GM23338 (cell line): ENCODE results near the gene ADCY4. TPM values are rescaled to one million over a fixed set of nuclear protein-coding genes. Genes with fewer than 3 reads are reported as not detected.
A peak's percentile ranks its signal among the peaks of the same experiment; 100 is the strongest.

ENCODE experiments used
- ATAC-seq: fragments of 200-7000 bp; cut with Tn5 transposase; 3 replicates; pipeline ENCODE4 v1.9.1; 2020
- DNase-seq: peaks from one replicate; pipeline ENCODE4 v3.0.0-alpha.2; 2015; ENCODE audit warnings: low spot score
- H2AFZ ChIP-seq: fragments of 200-600 bp; sonication (generic); 2 replicates; pipeline ENCODE4 v1.8.0; 2016; ENCODE audit warnings: antibody characterized with exemption, mild to moderate bottlenecking, moderate library complexity
- H3F3A ChIP-seq: fragments of 200-600 bp; sonication (generic); replicated peaks from 2 replicates; pipeline ENCODE4 v1.8.0; 2017; ENCODE audit warnings: antibody characterized with exemption, mixed run types, low read depth
- H3K27ac ChIP-seq: fragments of 200-600 bp; sonication (generic); 2 replicates; pipeline ENCODE4 v1.6.1; 2016; ENCODE audit warnings: low read depth
- H3K27me3 ChIP-seq: fragments of 200-600 bp; sonication (generic); 2 replicates; pipeline ENCODE4 v1.8.0; 2016; ENCODE audit warnings: mild to moderate bottlenecking, mixed run types, moderate library complexity; ENCODE audit not compliant: insufficient read depth
- H3K36me3 ChIP-seq: fragments of 200-600 bp; sonication (generic); 2 replicates; pipeline ENCODE4 v1.8.0; 2016; ENCODE audit warnings: mild to moderate bottlenecking; ENCODE audit not compliant: insufficient read depth
- H3K4me1 ChIP-seq: fragments of 200-600 bp; sonication (generic); 2 replicates; pipeline ENCODE4 v1.8.0; 2016; ENCODE audit warnings: mild to moderate bottlenecking, moderate library complexity; ENCODE audit not compliant: insufficient read depth
- H3K4me2 ChIP-seq: fragments of 200-600 bp; sonication (generic); 2 replicates; pipeline ENCODE4 v1.7.1; 2017; ENCODE audit warnings: mixed run types
- H3K4me3 ChIP-seq: fragments of 200-600 bp; sonication (generic); 2 replicates; pipeline ENCODE4 v1.6.1; 2016; ENCODE audit warnings: mixed run types
- H3K79me2 ChIP-seq: fragments of 200-600 bp; sonication (generic); replicated peaks from 2 replicates; pipeline ENCODE4 v1.8.0; 2017; ENCODE audit warnings: mild to moderate bottlenecking; ENCODE audit not compliant: insufficient read depth
- H3K9me2 ChIP-seq: fragments of 200-600 bp; sonication (generic); 2 replicates; pipeline ENCODE4 v1.8.0; 2017; ENCODE audit not compliant: insufficient read depth
- H4K20me1 ChIP-seq: fragments of 200-600 bp; sonication (generic); replicated peaks from 2 replicates; pipeline ENCODE4 v1.8.0; 2017; ENCODE audit warnings: mild to moderate bottlenecking; ENCODE audit not compliant: insufficient read depth
- H3K27ac Mint-ChIP-seq: 2 replicates; pipeline ENCODE4 v1.8.0; 2020; ENCODE audit warnings: inconsistent platforms, mild to moderate bottlenecking, moderate library complexity, mixed read lengths
- H3K27me3 Mint-ChIP-seq: 3 replicates; pipeline ENCODE4 v1.8.0; 2022; ENCODE audit warnings: low read depth, mild to moderate bottlenecking, moderate library complexity, mixed read lengths, inconsistent platforms; ENCODE audit not compliant: insufficient read depth, poor library complexity
- H3K36me3 Mint-ChIP-seq: 3 replicates; pipeline ENCODE4 v1.8.0; 2021; ENCODE audit warnings: low read depth, mild to moderate bottlenecking, inconsistent platforms, moderate library complexity, mixed read lengths
- H3K4me1 Mint-ChIP-seq: 3 replicates; pipeline ENCODE4 v1.8.0; 2020; ENCODE audit warnings: mild to moderate bottlenecking, inconsistent platforms, mixed read lengths
- H3K4me3 Mint-ChIP-seq: 3 replicates; pipeline ENCODE4 v1.8.0; 2021; ENCODE audit warnings: moderate library complexity, mild to moderate bottlenecking, inconsistent platforms, mixed read lengths
- H3K9me3 Mint-ChIP-seq: 3 replicates; pipeline ENCODE4 v1.8.0; 2020; ENCODE audit warnings: moderate library complexity, mild to moderate bottlenecking, inconsistent platforms, mixed read lengths
- CREB1 ChIP-seq: fragments of 250-450 bp; sonication (Bioruptor Pico); IDR thresholded peaks from 2 replicates; pipeline ENCODE4 v1.5.0; 2020; ENCODE audit warnings: low read depth, mild to moderate bottlenecking, moderate library complexity
- CTCF ChIP-seq, 2 experiments: fragments of 200-600 bp in 1 of 2; sonication (generic) in 1 of 2; conservative IDR thresholded peaks; 2 replicates each; pipeline versions ENCODE4 v1.5.1 to v1.6.1; 2016 to 2017; ENCODE audit warnings: antibody characterized with exemption in 2 of 2, low read depth in 2 of 2, mild to moderate bottlenecking in 2 of 2, moderate library complexity in 1 of 2
- ETS1 ChIP-seq: IDR thresholded peaks from 2 replicates; pipeline ENCODE4 v1.6.1; 2016; ENCODE audit warnings: antibody characterized with exemption
- EZH2 ChIP-seq: fragments of 200-600 bp; sonication (generic); IDR thresholded peaks from one replicate; pipeline ENCODE4 v1.8.0; 2017; ENCODE audit warnings: antibody characterized with exemption, mild to moderate bottlenecking, low read depth; ENCODE audit not compliant: unreplicated experiment
- EZH2phosphoT487 ChIP-seq: fragments of 200-600 bp; sonication (generic); IDR thresholded peaks from one replicate; pipeline ENCODE4 v1.8.1; 2018; ENCODE audit warnings: antibody characterized with exemption; ENCODE audit not compliant: unreplicated experiment
- NANOG ChIP-seq: IDR thresholded peaks from 2 replicates; pipeline ENCODE4 v1.6.1; 2016; ENCODE audit warnings: antibody characterized with exemption, borderline replicate concordance
- POLR2AphosphoS5 ChIP-seq: IDR thresholded peaks from 2 replicates; pipeline ENCODE4 v1.6.1; 2016; ENCODE audit warnings: antibody characterized with exemption, low read depth
- STAT1 ChIP-seq: IDR thresholded peaks from one replicate; pipeline ENCODE4 v1.6.1; 2016; ENCODE audit warnings: antibody characterized with exemption; ENCODE audit not compliant: unreplicated experiment
- ZNF114 ChIP-seq: fragments of 250-450 bp; sonication (Bioruptor Pico); IDR thresholded peaks from 2 replicates; pipeline ENCODE4 v1.5.0; 2020; ENCODE audit warnings: mild to moderate bottlenecking, moderate library complexity
- polyA plus RNA-seq: library from polyadenylated mRNA; unstranded; fragments of >200 nt; fragmentation: Nextera tagmentation; extraction: Ambion mirVana; gene quantifications from 2 replicates; pipeline ENCODE4 v1.2.1, GENCODE V29; 2016
- total RNA-seq: library from RNA; depleted of rRNA; stranded (reverse); fragments of >200 nt; shearing (Covaris generic); gene quantifications from 2 replicates; pipeline ENCODE4 v1.2.3, GENCODE V29; 2014
- TF ChIP-seq, protein P1 (sequence below): IDR thresholded peaks from one replicate; pipeline ENCODE4 v1.6.1; 2018; ENCODE audit warnings: antibody characterized with exemption; ENCODE audit not compliant: unreplicated experiment

ADCY4 gene
- total and polyA plus RNA-seq, 2 experiments from 2014 or later, result 0.10 to 0.40 TPM

- Mint-ChIP-seq H3K27me3 (peaks cover 94% of the 10 kb centered on the region), H3K4me1 (peaks cover 23% of the 10 kb centered on the region), H3K27ac (no peak overlapping the region), H3K9me3 (no peaks in the 10 kb centered on the region), H3K36me3 (no peaks in the 10 kb centered on the region), H3K4me3 (peak overlapping the region; percentile 83)
- H3K79me2 ChIP-seq, result no peaks in the 10 kb centered on the region
- 0 out of 2 replicates have a peak, but pooled peaks cover 8% of the 10 kb centered on the region for H3F3A ChIP-seq
- H3K27ac ChIP-seq, result no peak overlapping the region
- H3K4me1 ChIP-seq, result peaks cover 26% of the 10 kb centered on the region; the same call in 1 of the 2 replicates
- H2AFZ ChIP-seq, result peak overlapping the region; percentile 100
- H3K4me3 ChIP-seq, result peak overlapping the region; percentile 80
- peaks cover 100% of the 10 kb centered on the region for H3K27me3 ChIP-seq
- peak; percentile 30 for DNase-seq
- peaks cover 4% of the 10 kb centered on the region for H4K20me1 ChIP-seq
- ATAC-seq, result no peak
- no peaks in the 10 kb centered on the region for H3K9me2 ChIP-seq
- TF ChIP-seq EZH2 (no peak), EZH2phosphoT487 (no peak), CREB1 (CRISPR knock-in tag) (no peak), STAT1 (no peak), NANOG (no peak)
- peak overlapping the region; percentile 92 for H3K4me2 ChIP-seq
- no peaks in the 10 kb centered on the region for H3K36me3 ChIP-seq
Observed at GRCh38 chr14:24335461-24336171, 745 bp upstream of the ADCY4 start.

- peak overlapping the region; percentile 100 for H2AFZ ChIP-seq
- H3K79me2 ChIP-seq, result no peaks in the 10 kb centered on the region
- ATAC-seq, result peak; percentile 75
Observed at GRCh38 chr14:24332268-24332993, 2.4 kb downstream of the ADCY4 start.

More at GRCh38 chr14:24332268-24332993, 2.4 kb downstream of the ADCY4 start:
- no peaks in the 10 kb centered on the region; the same call in 2 of the 3 replicates for H3K36me3 Mint-ChIP-seq
- Histone ChIP-seq H3F3A (0 out of 2 replicates have a peak, but pooled peaks cover 8% of the 10 kb centered on the region), H3K4me2 (peak overlapping the region; percentile 92), H3K9me2 (no peaks in the 10 kb centered on the region), H4K20me1 (no peaks in the 10 kb centered on the region; the same call in 1 of the 2 replicates), H3K36me3 (no peaks in the 10 kb centered on the region), H3K4me1 (peaks cover 26% of the 10 kb centered on the region; the same call in 1 of the 2 replicates), H3K27me3 (peaks cover 85% of the 10 kb centered on the region), H3K27ac (no peak overlapping the region), H3K4me3 (peak overlapping the region; percentile 80)
- H3K4me1 Mint-ChIP-seq, result peaks cover 23% of the 10 kb centered on the region
- no peak for TF ChIP-seq EZH2phosphoT487
- no peak; the same call in 1 of the 2 replicates for TF ChIP-seq CREB1 (CRISPR knock-in tag)
- TF ChIP-seq, protein P1, sequence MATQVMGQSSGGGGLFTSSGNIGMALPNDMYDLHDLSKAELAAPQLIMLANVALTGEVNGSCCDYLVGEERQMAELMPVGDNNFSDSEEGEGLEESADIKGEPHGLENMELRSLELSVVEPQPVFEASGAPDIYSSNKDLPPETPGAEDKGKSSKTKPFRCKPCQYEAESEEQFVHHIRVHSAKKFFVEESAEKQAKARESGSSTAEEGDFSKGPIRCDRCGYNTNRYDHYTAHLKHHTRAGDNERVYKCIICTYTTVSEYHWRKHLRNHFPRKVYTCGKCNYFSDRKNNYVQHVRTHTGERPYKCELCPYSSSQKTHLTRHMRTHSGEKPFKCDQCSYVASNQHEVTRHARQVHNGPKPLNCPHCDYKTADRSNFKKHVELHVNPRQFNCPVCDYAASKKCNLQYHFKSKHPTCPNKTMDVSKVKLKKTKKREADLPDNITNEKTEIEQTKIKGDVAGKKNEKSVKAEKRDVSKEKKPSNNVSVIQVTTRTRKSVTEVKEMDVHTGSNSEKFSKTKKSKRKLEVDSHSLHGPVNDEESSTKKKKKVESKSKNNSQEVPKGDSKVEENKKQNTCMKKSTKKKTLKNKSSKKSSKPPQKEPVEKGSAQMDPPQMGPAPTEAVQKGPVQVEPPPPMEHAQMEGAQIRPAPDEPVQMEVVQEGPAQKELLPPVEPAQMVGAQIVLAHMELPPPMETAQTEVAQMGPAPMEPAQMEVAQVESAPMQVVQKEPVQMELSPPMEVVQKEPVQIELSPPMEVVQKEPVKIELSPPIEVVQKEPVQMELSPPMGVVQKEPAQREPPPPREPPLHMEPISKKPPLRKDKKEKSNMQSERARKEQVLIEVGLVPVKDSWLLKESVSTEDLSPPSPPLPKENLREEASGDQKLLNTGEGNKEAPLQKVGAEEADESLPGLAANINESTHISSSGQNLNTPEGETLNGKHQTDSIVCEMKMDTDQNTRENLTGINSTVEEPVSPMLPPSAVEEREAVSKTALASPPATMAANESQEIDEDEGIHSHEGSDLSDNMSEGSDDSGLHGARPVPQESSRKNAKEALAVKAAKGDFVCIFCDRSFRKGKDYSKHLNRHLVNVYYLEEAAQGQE, result no peak
- TF ChIP-seq POLR2AphosphoS5, result peak; percentile 38; the same call in 1 of the 2 replicates
- no peak for TF ChIP-seq ETS1
- no peak for TF ChIP-seq ZNF114 (CRISPR knock-in tag)
- no peak for TF ChIP-seq STAT1
- TF ChIP-seq CTCF (conservative IDR thresholded peaks at IDR 0.05; ENCODE audit: low read depth in 2 of 2), result peak; percentile 70 to 72
- H3K9me3 Mint-ChIP-seq, result no peaks in the 10 kb centered on the region; the same call in 2 of the 3 replicates
- H3K27ac Mint-ChIP-seq, result peak overlapping the region; percentile 47; the same call in 1 of the 2 replicates
- peak; percentile 91 for DNase-seq
- peak overlapping the region; percentile 74 for H3K4me3 Mint-ChIP-seq
- H3K27me3 Mint-ChIP-seq, result peaks cover 79% of the 10 kb centered on the region
